GM23338 (cell line): ENCODE results near the gene NPAT. TPM values are rescaled to one million over a fixed set of nuclear protein-coding genes. Genes with fewer than 3 reads are reported as not detected.

Experiments
- ATAC-seq: fragments of 200-7000 bp; cut with Tn5 transposase; 3 replicates; pipeline ENCODE4 v1.9.1; 2020
- DNase-seq: peaks from one replicate; pipeline ENCODE4 v3.0.0-alpha.2; 2015; ENCODE audit warnings: low spot score
- H2AFZ ChIP-seq: fragments of 200-600 bp; sonication (generic); 2 replicates; pipeline ENCODE4 v1.8.0; 2016; ENCODE audit warnings: antibody characterized with exemption, mild to moderate bottlenecking, moderate library complexity
- H3F3A ChIP-seq: fragments of 200-600 bp; sonication (generic); replicated peaks from 2 replicates; pipeline ENCODE4 v1.8.0; 2017; ENCODE audit warnings: antibody characterized with exemption, mixed run types, low read depth
- H3K27ac ChIP-seq: fragments of 200-600 bp; sonication (generic); 2 replicates; pipeline ENCODE4 v1.6.1; 2016; ENCODE audit warnings: low read depth
- H3K27me3 ChIP-seq: fragments of 200-600 bp; sonication (generic); 2 replicates; pipeline ENCODE4 v1.8.0; 2016; ENCODE audit warnings: mild to moderate bottlenecking, mixed run types, moderate library complexity; ENCODE audit not compliant: insufficient read depth
- H3K36me3 ChIP-seq: fragments of 200-600 bp; sonication (generic); 2 replicates; pipeline ENCODE4 v1.8.0; 2016; ENCODE audit warnings: mild to moderate bottlenecking; ENCODE audit not compliant: insufficient read depth
- H3K4me1 ChIP-seq: fragments of 200-600 bp; sonication (generic); 2 replicates; pipeline ENCODE4 v1.8.0; 2016; ENCODE audit warnings: mild to moderate bottlenecking, moderate library complexity; ENCODE audit not compliant: insufficient read depth
- H3K4me2 ChIP-seq: fragments of 200-600 bp; sonication (generic); 2 replicates; pipeline ENCODE4 v1.7.1; 2017; ENCODE audit warnings: mixed run types
- H3K4me3 ChIP-seq: fragments of 200-600 bp; sonication (generic); 2 replicates; pipeline ENCODE4 v1.6.1; 2016; ENCODE audit warnings: mixed run types
- H3K79me2 ChIP-seq: fragments of 200-600 bp; sonication (generic); replicated peaks from 2 replicates; pipeline ENCODE4 v1.8.0; 2017; ENCODE audit warnings: mild to moderate bottlenecking; ENCODE audit not compliant: insufficient read depth
- H3K9me2 ChIP-seq: fragments of 200-600 bp; sonication (generic); 2 replicates; pipeline ENCODE4 v1.8.0; 2017; ENCODE audit not compliant: insufficient read depth
- H4K20me1 ChIP-seq: fragments of 200-600 bp; sonication (generic); replicated peaks from 2 replicates; pipeline ENCODE4 v1.8.0; 2017; ENCODE audit warnings: mild to moderate bottlenecking; ENCODE audit not compliant: insufficient read depth
- H3K27ac Mint-ChIP-seq: 2 replicates; pipeline ENCODE4 v1.8.0; 2020; ENCODE audit warnings: inconsistent platforms, mild to moderate bottlenecking, moderate library complexity, mixed read lengths
- H3K27me3 Mint-ChIP-seq: 3 replicates; pipeline ENCODE4 v1.8.0; 2022; ENCODE audit warnings: low read depth, mild to moderate bottlenecking, moderate library complexity, mixed read lengths, inconsistent platforms; ENCODE audit not compliant: insufficient read depth, poor library complexity
- H3K36me3 Mint-ChIP-seq: 3 replicates; pipeline ENCODE4 v1.8.0; 2021; ENCODE audit warnings: low read depth, mild to moderate bottlenecking, inconsistent platforms, moderate library complexity, mixed read lengths
- H3K4me1 Mint-ChIP-seq: 3 replicates; pipeline ENCODE4 v1.8.0; 2020; ENCODE audit warnings: mild to moderate bottlenecking, inconsistent platforms, mixed read lengths
- H3K4me3 Mint-ChIP-seq: 3 replicates; pipeline ENCODE4 v1.8.0; 2021; ENCODE audit warnings: moderate library complexity, mild to moderate bottlenecking, inconsistent platforms, mixed read lengths
- H3K9me3 Mint-ChIP-seq: 3 replicates; pipeline ENCODE4 v1.8.0; 2020; ENCODE audit warnings: moderate library complexity, mild to moderate bottlenecking, inconsistent platforms, mixed read lengths
- CREB1 ChIP-seq: fragments of 250-450 bp; sonication (Bioruptor Pico); IDR thresholded peaks from 2 replicates; pipeline ENCODE4 v1.5.0; 2020; ENCODE audit warnings: low read depth, mild to moderate bottlenecking, moderate library complexity
- EZH2 ChIP-seq: fragments of 200-600 bp; sonication (generic); IDR thresholded peaks from one replicate; pipeline ENCODE4 v1.8.0; 2017; ENCODE audit warnings: antibody characterized with exemption, mild to moderate bottlenecking, low read depth; ENCODE audit not compliant: unreplicated experiment
- EZH2phosphoT487 ChIP-seq: fragments of 200-600 bp; sonication (generic); IDR thresholded peaks from one replicate; pipeline ENCODE4 v1.8.1; 2018; ENCODE audit warnings: antibody characterized with exemption; ENCODE audit not compliant: unreplicated experiment
- JUNB ChIP-seq: IDR thresholded peaks from one replicate; pipeline ENCODE4 v1.6.1; 2016; ENCODE audit warnings: antibody characterized with exemption; ENCODE audit not compliant: unreplicated experiment
- POLR2AphosphoS5 ChIP-seq: IDR thresholded peaks from 2 replicates; pipeline ENCODE4 v1.6.1; 2016; ENCODE audit warnings: antibody characterized with exemption, low read depth
- polyA plus RNA-seq: library from polyadenylated mRNA; unstranded; fragments of >200 nt; fragmentation: Nextera tagmentation; extraction: Ambion mirVana; gene quantifications from 2 replicates; pipeline ENCODE4 v1.2.1, GENCODE V29; 2016
- total RNA-seq: library from RNA; depleted of rRNA; stranded (reverse); fragments of >200 nt; shearing (Covaris generic); gene quantifications from 2 replicates; pipeline ENCODE4 v1.2.3, GENCODE V29; 2014
- TF ChIP-seq, protein P1 (sequence below): IDR thresholded peaks from one replicate; pipeline ENCODE4 v1.6.1; 2018; ENCODE audit warnings: antibody characterized with exemption; ENCODE audit not compliant: unreplicated experiment
- TF ChIP-seq, protein P2 (sequence below): fragments of 250-450 bp; sonication (Bioruptor Pico); IDR thresholded peaks from 2 replicates; pipeline ENCODE4 v1.5.0; 2020; ENCODE audit warnings: mild to moderate bottlenecking, moderate library complexity
- TF ChIP-seq, protein P3 (sequence below), 2 experiments: fragments of 200-600 bp in 1 of 2; sonication (generic) in 1 of 2; conservative IDR thresholded peaks; 2 replicates each; pipeline versions ENCODE4 v1.5.1 to v1.6.1; 2016 to 2017; ENCODE audit warnings: antibody characterized with exemption in 2 of 2, low read depth in 2 of 2, mild to moderate bottlenecking in 2 of 2, moderate library complexity in 1 of 2

NPAT gene
- total and polyA plus RNA-seq, 2 experiments from 2014 or later = 24.2 to 25.1 TPM

DNA sequence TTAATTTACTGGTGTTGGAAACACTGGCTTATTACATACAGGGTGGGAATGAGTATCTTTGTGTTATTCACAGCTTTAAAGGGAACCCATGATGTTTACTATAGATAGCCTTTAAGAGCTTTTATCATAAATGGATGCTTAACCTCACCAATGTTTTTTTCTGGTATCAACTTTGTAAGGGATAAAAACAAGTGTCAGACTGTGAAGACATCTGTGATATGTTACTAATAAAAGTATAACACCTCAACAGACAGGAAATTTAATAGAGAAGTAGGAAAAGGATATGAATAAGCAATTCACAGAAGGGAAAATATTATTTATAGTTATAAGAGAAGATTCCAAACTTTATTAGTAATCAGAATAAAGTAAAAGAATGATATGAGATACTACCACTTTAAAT is 54.8 kb downstream of the NPAT start:
- no peaks in the 10 kb centered on the region for H3K27me3 ChIP-seq
- no peaks in the 10 kb centered on the region for H3K4me1 Mint-ChIP-seq

More for the DNA sequence above, 54.8 kb downstream of the NPAT start:
- H3K79me2 ChIP-seq = no peaks in the 10 kb centered on the region
- Mint-ChIP-seq H3K27ac (no peak overlapping the region), H3K36me3 (peaks cover 56% of the 10 kb centered on the region), H3K4me3 (no peak overlapping the region), H3K27me3 (no peaks in the 10 kb centered on the region), H3K9me3 (no peaks in the 10 kb centered on the region)
- H3F3A ChIP-seq = no peaks in the 10 kb centered on the region
- H3K4me1 ChIP-seq = no peaks in the 10 kb centered on the region
- TF ChIP-seq EZH2phosphoT487 (no peak), JUNB (no peak), EZH2 (no peak), CREB1 (no peak), POLR2AphosphoS5 (no peak)
- TF ChIP-seq, protein P1, sequence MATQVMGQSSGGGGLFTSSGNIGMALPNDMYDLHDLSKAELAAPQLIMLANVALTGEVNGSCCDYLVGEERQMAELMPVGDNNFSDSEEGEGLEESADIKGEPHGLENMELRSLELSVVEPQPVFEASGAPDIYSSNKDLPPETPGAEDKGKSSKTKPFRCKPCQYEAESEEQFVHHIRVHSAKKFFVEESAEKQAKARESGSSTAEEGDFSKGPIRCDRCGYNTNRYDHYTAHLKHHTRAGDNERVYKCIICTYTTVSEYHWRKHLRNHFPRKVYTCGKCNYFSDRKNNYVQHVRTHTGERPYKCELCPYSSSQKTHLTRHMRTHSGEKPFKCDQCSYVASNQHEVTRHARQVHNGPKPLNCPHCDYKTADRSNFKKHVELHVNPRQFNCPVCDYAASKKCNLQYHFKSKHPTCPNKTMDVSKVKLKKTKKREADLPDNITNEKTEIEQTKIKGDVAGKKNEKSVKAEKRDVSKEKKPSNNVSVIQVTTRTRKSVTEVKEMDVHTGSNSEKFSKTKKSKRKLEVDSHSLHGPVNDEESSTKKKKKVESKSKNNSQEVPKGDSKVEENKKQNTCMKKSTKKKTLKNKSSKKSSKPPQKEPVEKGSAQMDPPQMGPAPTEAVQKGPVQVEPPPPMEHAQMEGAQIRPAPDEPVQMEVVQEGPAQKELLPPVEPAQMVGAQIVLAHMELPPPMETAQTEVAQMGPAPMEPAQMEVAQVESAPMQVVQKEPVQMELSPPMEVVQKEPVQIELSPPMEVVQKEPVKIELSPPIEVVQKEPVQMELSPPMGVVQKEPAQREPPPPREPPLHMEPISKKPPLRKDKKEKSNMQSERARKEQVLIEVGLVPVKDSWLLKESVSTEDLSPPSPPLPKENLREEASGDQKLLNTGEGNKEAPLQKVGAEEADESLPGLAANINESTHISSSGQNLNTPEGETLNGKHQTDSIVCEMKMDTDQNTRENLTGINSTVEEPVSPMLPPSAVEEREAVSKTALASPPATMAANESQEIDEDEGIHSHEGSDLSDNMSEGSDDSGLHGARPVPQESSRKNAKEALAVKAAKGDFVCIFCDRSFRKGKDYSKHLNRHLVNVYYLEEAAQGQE = no peak
- TF ChIP-seq, protein P2, sequence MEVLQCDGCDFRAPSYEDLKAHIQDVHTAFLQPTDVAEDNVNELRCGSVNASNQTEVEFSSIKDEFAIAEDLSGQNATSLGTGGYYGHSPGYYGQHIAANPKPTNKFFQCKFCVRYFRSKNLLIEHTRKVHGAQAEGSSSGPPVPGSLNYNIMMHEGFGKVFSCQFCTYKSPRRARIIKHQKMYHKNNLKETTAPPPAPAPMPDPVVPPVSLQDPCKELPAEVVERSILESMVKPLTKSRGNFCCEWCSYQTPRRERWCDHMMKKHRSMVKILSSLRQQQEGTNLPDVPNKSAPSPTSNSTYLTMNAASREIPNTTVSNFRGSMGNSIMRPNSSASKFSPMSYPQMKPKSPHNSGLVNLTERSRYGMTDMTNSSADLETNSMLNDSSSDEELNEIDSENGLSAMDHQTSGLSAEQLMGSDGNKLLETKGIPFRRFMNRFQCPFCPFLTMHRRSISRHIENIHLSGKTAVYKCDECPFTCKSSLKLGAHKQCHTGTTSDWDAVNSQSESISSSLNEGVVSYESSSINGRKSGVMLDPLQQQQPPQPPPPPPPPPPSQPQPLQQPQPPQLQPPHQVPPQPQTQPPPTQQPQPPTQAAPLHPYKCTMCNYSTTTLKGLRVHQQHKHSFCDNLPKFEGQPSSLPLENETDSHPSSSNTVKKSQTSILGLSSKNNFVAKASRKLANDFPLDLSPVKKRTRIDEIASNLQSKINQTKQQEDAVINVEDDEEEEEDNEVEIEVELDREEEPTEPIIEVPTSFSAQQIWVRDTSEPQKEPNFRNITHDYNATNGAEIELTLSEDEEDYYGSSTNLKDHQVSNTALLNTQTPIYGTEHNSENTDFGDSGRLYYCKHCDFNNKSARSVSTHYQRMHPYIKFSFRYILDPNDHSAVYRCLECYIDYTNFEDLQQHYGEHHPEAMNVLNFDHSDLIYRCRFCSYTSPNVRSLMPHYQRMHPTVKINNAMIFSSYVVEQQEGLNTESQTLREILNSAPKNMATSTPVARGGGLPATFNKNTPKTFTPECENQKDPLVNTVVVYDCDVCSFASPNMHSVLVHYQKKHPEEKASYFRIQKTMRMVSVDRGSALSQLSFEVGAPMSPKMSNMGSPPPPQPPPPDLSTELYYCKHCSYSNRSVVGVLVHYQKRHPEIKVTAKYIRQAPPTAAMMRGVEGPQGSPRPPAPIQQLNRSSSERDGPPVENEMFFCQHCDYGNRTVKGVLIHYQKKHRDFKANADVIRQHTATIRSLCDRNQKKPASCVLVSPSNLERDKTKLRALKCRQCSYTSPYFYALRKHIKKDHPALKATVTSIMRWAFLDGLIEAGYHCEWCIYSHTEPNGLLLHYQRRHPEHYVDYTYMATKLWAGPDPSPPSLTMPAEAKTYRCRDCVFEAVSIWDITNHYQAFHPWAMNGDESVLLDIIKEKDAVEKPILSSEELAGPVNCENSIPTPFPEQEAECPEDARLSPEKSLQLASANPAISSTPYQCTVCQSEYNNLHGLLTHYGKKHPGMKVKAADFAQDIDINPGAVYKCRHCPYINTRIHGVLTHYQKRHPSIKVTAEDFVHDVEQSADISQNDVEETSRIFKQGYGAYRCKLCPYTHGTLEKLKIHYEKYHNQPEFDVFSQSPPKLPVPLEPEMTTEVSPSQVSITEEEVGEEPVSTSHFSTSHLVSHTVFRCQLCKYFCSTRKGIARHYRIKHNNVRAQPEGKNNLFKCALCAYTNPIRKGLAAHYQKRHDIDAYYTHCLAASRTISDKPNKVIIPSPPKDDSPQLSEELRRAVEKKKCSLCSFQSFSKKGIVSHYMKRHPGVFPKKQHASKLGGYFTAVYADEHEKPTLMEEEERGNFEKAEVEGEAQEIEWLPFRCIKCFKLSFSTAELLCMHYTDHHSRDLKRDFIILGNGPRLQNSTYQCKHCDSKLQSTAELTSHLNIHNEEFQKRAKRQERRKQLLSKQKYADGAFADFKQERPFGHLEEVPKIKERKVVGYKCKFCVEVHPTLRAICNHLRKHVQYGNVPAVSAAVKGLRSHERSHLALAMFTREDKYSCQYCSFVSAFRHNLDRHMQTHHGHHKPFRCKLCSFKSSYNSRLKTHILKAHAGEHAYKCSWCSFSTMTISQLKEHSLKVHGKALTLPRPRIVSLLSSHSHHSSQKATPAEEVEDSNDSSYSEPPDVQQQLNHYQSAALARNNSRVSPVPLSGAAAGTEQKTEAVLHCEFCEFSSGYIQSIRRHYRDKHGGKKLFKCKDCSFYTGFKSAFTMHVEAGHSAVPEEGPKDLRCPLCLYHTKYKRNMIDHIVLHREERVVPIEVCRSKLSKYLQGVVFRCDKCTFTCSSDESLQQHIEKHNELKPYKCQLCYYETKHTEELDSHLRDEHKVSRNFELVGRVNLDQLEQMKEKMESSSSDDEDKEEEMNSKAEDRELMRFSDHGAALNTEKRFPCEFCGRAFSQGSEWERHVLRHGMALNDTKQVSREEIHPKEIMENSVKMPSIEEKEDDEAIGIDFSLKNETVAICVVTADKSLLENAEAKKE (CRISPR knock-in tag) = no peak
- TF ChIP-seq, protein P3, sequence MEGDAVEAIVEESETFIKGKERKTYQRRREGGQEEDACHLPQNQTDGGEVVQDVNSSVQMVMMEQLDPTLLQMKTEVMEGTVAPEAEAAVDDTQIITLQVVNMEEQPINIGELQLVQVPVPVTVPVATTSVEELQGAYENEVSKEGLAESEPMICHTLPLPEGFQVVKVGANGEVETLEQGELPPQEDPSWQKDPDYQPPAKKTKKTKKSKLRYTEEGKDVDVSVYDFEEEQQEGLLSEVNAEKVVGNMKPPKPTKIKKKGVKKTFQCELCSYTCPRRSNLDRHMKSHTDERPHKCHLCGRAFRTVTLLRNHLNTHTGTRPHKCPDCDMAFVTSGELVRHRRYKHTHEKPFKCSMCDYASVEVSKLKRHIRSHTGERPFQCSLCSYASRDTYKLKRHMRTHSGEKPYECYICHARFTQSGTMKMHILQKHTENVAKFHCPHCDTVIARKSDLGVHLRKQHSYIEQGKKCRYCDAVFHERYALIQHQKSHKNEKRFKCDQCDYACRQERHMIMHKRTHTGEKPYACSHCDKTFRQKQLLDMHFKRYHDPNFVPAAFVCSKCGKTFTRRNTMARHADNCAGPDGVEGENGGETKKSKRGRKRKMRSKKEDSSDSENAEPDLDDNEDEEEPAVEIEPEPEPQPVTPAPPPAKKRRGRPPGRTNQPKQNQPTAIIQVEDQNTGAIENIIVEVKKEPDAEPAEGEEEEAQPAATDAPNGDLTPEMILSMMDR (conservative IDR thresholded peaks at IDR 0.05; ENCODE audit: low read depth in 2 of 2) = no peak
- no peaks in the 10 kb centered on the region for H4K20me1 ChIP-seq
- no peak overlapping the region for H2AFZ ChIP-seq
- H3K36me3 ChIP-seq = peaks cover 46% of the 10 kb centered on the region
- ATAC-seq = no peak
- H3K4me2 ChIP-seq = no peak overlapping the region
- no peaks in the 10 kb centered on the region for H3K9me2 ChIP-seq
- no peak for DNase-seq
- H3K4me3 ChIP-seq = no peak overlapping the region
- H3K27ac ChIP-seq = no peak overlapping the region
